ENCODE results near the gene FRMD4B.

The FRMD4B gene

GRCh38 chr3:69392415-69392814, 6.5 kb upstream of the FRMD4B start:
- Histone ChIP-seq H3K36me3 (ENCODE audit: insufficient read depth, low read length) (no peaks in the 10 kb centered on the region), H3K27ac (no peak overlapping the region), H3K9me3 (ENCODE audit: low read depth, low read length) (no peaks in the 10 kb centered on the region), H3K4me3 (no peak overlapping the region), H3K9ac (ENCODE audit: insufficient read length) (no peak overlapping the region)
- no peak for TF ChIP-seq EZH2 (IDR thresholded peaks at IDR 0.05)
- no peak for TF ChIP-seq POLR2AphosphoS5 (IDR thresholded peaks at IDR 0.05; ENCODE audit: borderline replicate concordance, low read depth, low read length)
- no peak for TF ChIP-seq FOXP2 (optimal IDR thresholded peaks at IDR 0.05; ENCODE audit: control extremely low read depth, extremely low read length, insufficient read depth)
- DNase-seq (ENCODE audit: low read depth, low spot score), result no peak

DNA sequence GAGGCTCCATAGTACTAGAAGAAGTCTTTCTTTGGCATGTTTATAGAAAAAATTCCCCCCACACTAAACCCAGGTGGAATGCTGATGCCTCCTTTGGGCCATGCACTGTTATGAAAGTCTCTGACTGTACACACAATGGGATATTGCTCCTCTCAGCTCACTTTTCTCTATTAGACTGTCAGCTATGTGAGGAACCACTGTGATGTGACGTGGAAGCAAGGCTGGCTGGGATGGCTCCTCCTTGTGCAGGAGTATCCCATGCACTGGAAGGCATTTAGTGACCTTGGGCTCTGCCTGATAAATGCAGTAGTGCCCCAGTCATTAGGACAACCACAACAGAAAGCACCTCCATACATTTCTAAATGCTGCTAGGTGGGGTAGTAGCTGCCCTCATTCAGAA, 5.7 kb upstream of the FRMD4B start:
- H3K9ac ChIP-seq (ENCODE audit: insufficient read length), result no peak overlapping the region

DNA sequence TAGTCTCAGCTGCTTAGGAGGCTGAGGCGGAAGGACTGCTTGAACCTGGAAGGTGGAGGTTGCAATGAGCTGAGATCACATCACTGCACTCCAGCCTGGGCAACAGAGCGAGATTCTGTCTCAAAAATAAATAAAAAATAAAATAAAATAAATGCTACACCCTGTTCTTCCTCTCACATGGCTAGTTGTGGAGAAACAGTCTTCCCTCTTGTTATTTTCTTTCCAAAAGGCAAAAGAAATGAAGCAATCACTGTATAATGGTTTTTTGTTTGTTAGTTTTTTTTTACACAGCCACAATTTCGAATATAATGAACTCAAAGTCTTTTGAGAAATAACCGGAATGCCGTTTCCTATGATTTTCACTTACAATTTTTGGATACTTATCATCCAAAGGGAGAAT, 4.9 kb upstream of the FRMD4B start:
- TF ChIP-seq POLR2AphosphoS5 (IDR thresholded peaks at IDR 0.05; ENCODE audit: borderline replicate concordance, low read depth, low read length) (no peak), FOXP2 (optimal IDR thresholded peaks at IDR 0.05; ENCODE audit: control extremely low read depth, extremely low read length, insufficient read depth) (no peak), EZH2 (IDR thresholded peaks at IDR 0.05) (no peak)
- no peaks in the 10 kb centered on the region for H3K9me3 ChIP-seq (ENCODE audit: low read depth, low read length)
- H3K36me3 ChIP-seq (ENCODE audit: insufficient read depth, low read length), result no peaks in the 10 kb centered on the region
- H3K4me3 ChIP-seq, result no peak overlapping the region
- no peak for DNase-seq (ENCODE audit: low read depth, low spot score)
- no peak overlapping the region for H3K9ac ChIP-seq (ENCODE audit: insufficient read length)
- no peak overlapping the region for H3K27ac ChIP-seq

More for the DNA sequence above, 5.7 kb upstream of the FRMD4B start:
- DNase-seq (ENCODE audit: low read depth, low spot score), result no peak
- H3K9me3 ChIP-seq (ENCODE audit: low read depth, low read length), result no peaks in the 10 kb centered on the region
- no peak overlapping the region for H3K27ac ChIP-seq
- TF ChIP-seq FOXP2 (optimal IDR thresholded peaks at IDR 0.05; ENCODE audit: control extremely low read depth, extremely low read length, insufficient read depth) (no peak), EZH2 (IDR thresholded peaks at IDR 0.05) (no peak), POLR2AphosphoS5 (IDR thresholded peaks at IDR 0.05; ENCODE audit: borderline replicate concordance, low read depth, low read length) (no peak)
- H3K4me3 ChIP-seq, result no peak overlapping the region
- H3K36me3 ChIP-seq (ENCODE audit: insufficient read depth, low read length), result no peaks in the 10 kb centered on the region

DNA sequence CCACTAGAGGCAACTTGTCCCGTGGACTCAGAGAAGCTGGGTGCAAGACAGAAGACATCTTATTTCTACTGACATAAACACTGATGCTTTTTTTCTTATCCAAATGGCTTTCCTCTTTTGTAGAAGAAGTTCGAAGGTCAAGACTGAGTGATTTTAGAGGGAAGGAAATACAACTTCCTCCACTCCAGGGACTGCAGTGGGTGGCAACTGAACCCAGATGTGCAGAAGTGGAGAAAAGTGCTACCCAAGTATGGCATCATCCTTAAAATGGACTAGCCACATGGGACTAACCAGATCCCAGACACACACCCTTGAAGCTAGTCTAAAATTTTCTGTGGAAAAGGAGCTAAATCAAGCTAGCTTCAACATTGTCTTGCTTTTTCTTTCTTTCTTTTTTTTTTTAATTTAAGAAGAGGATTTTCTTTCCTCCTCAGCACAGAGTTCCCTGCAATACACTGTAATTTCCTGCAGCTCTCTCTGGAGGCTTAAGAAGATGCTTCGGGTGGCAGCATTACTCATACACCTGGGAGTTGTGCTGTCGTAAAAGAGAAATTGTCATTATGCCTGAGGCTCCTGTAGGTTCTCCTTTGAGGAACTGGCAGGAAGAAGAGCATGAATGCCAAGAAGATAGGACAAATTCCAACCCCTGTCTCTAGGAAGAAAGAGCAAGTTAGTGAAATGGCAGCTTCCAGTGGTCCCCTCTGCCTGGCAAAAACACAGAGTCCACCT, 3.8 kb upstream of the FRMD4B start:
- Histone ChIP-seq H3K36me3 (ENCODE audit: insufficient read depth, low read length) (no peaks in the 10 kb centered on the region), H3K27ac (no peak overlapping the region), H3K9me3 (ENCODE audit: low read depth, low read length) (no peaks in the 10 kb centered on the region), H3K4me3 (no peak overlapping the region), H3K9ac (ENCODE audit: insufficient read length) (no peak overlapping the region)
- DNase-seq (ENCODE audit: low read depth, low spot score), result no peak
- no peak for TF ChIP-seq EZH2 (IDR thresholded peaks at IDR 0.05)
- no peak for TF ChIP-seq POLR2AphosphoS5 (IDR thresholded peaks at IDR 0.05; ENCODE audit: borderline replicate concordance, low read depth, low read length)
- no peak for TF ChIP-seq FOXP2 (optimal IDR thresholded peaks at IDR 0.05; ENCODE audit: control extremely low read depth, extremely low read length, insufficient read depth)

DNA sequence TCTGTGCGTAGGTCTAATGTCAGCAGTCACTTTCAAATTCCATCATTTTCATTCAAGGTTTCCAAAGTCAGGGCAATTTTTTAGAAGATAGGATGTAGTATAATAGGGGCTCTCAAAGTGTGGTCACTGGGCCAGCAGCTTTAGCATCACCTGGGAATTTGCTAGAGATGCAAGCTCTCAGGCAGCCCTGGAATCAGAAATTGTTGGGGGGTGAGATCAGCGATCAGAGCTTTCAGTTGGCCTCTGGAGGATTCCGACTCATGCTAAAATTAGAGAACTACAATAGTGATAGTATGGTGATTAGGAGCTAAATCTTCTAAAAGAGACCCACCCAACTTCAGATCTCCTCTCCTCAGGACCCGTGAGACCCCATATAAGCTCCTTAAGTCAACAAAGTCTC, 2.4 kb upstream of the FRMD4B start:
- Histone ChIP-seq H3K27ac (no peak overlapping the region), H3K9me3 (ENCODE audit: low read depth, low read length) (no peaks in the 10 kb centered on the region), H3K36me3 (ENCODE audit: insufficient read depth, low read length) (no peaks in the 10 kb centered on the region), H3K9ac (ENCODE audit: insufficient read length) (no peak overlapping the region), H3K4me3 (no peak overlapping the region)
- no peak for TF ChIP-seq FOXP2 (optimal IDR thresholded peaks at IDR 0.05; ENCODE audit: control extremely low read depth, extremely low read length, insufficient read depth)
- TF ChIP-seq POLR2AphosphoS5 (IDR thresholded peaks at IDR 0.05; ENCODE audit: borderline replicate concordance, low read depth, low read length), result no peak
- TF ChIP-seq EZH2 (IDR thresholded peaks at IDR 0.05), result no peak
- no peak for DNase-seq (ENCODE audit: low read depth, low spot score)

- no peaks in the 10 kb centered on the region for H3K9me3 ChIP-seq (ENCODE audit: low read depth, low read length)
- H3K36me3 ChIP-seq (ENCODE audit: insufficient read depth, low read length), result no peaks in the 10 kb centered on the region
- TF ChIP-seq POLR2AphosphoS5 (IDR thresholded peaks at IDR 0.05; ENCODE audit: borderline replicate concordance, low read depth, low read length) (no peak), EZH2 (IDR thresholded peaks at IDR 0.05) (no peak)
- no peak for DNase-seq (ENCODE audit: low read depth, low spot score)
- no peak overlapping the region for H3K4me3 ChIP-seq
- no peak overlapping the region for H3K9ac ChIP-seq (ENCODE audit: insufficient read length)
- H3K27ac ChIP-seq, result no peak overlapping the region
Measured at GRCh38 chr3:69386556-69387385, 883 bp upstream of the FRMD4B start.

GRCh38 chr3:69385123-69385722, 665 bp downstream of the FRMD4B start:
- H3K36me3 ChIP-seq (ENCODE audit: insufficient read depth, low read length), result no peaks in the 10 kb centered on the region
- H3K27ac ChIP-seq, result no peak overlapping the region
- TF ChIP-seq POLR2AphosphoS5 (IDR thresholded peaks at IDR 0.05; ENCODE audit: borderline replicate concordance, low read depth, low read length) (no peak), EZH2 (IDR thresholded peaks at IDR 0.05) (no peak), FOXP2 (optimal IDR thresholded peaks at IDR 0.05; ENCODE audit: control extremely low read depth, extremely low read length, insufficient read depth) (no peak)
- 0 out of 2 replicates have a peak overlapping the region, but pooled peaks have one; percentile 53 for H3K4me3 ChIP-seq
- H3K9ac ChIP-seq (ENCODE audit: insufficient read length), result no peak overlapping the region
- no peak for DNase-seq (ENCODE audit: low read depth, low spot score)
- no peaks in the 10 kb centered on the region for H3K9me3 ChIP-seq (ENCODE audit: low read depth, low read length)

DNA sequence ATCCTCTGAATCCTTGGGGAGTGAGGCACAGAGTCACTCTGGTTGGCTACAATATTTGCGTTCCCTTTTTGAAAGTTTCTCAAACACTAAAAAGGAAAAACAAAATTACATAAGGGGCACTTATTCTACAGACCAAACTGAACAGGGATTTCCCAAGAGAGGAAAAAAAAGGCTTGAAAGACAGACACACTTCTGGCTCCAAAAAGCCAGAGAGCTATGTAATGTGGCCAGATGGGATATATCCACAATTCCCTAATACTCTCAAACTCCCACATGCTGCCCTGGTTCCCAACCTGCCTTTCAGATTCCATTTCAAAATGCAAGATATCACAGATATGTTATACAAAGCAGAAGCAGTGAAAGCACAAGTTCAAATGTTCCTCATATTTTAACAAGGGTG, 1.6 kb downstream of the FRMD4B start:
- Histone ChIP-seq H3K9ac (ENCODE audit: insufficient read length) (no peak overlapping the region), H3K27ac (no peak overlapping the region), H3K4me3 (no peak overlapping the region), H3K9me3 (ENCODE audit: low read depth, low read length) (no peaks in the 10 kb centered on the region), H3K36me3 (ENCODE audit: insufficient read depth, low read length) (no peaks in the 10 kb centered on the region)
- no peak for DNase-seq (ENCODE audit: low read depth, low spot score)
- TF ChIP-seq POLR2AphosphoS5 (IDR thresholded peaks at IDR 0.05; ENCODE audit: borderline replicate concordance, low read depth, low read length), result no peak

All from SK-N-MC (cell line).